HepG2 (cell line): ENCODE results near the gene KRTAP9-7. TPM values are rescaled to one million over a fixed set of nuclear protein-coding genes. Genes with fewer than 3 reads are reported as not detected.
A peak's percentile ranks its signal among the peaks of the same experiment; 100 is the strongest.

Experiments used
- ATAC-seq: fragments of 200-7000 bp; cut with Tn5 transposase; 3 replicates; pipeline ENCODE4 v1.9.1; 2020; ENCODE audit warnings: mild to moderate bottlenecking, moderate library complexity
- BruUV-seq: library from RNA; stranded (reverse); fragments of 400-500 nt; replicated peaks from 2 replicates; lab custom pipeline; 2021; lab: Mats Ljungman, UMichigan
- CTCF ChIA-PET: fragments of 300-600 bp; formaldehyde crosslinking; extraction: SDS; loops from one replicate; lab custom pipeline; 2021; ENCODE audit warnings: low total read pairs, inconsistent platforms, low intra/inter-chr PET ratio; lab: Yijun Ruan, JAX
- POLR2A ChIA-PET: fragments of 350-600 bp; sonication (Branson Sonifier 250); formaldehyde crosslinking; loops from one replicate; lab custom pipeline; 2020; ENCODE audit warnings: antibody characterized with exemption, inconsistent platforms; lab: Yijun Ruan, JAX
- DNase-seq: peaks from one replicate; pipeline ENCODE4 v3.0.0-alpha.2; 2015; ENCODE audit warnings: low spot score
- FAIRE-seq: peaks from 3 replicates; lab custom pipeline; 2011; peaks lifted over from hg19 to GRCh38; lab: Jason Lieb, UNC
- H2AFZ ChIP-seq: one replicate; pipeline ENCODE4 v1.6.1; 2011; ENCODE audit warnings: low read length, inconsistent platforms
- H3K27ac ChIP-seq: fragments of 300-600 bp; 3 replicates; pipeline ENCODE4 v1.8.0; 2011; ENCODE audit warnings: mixed run types, mild to moderate bottlenecking, mixed read lengths, low read length, inconsistent platforms; ENCODE audit not compliant: insufficient read depth; ENCODE audit errors: extremely low read length
- H3K27me3 ChIP-seq, 2 experiments: fragments of 200-600 bp in 1 of 2; 2 replicates in 1 of 2; 3 replicates in 1 of 2; pipeline versions ENCODE4 v1.6.0 to v1.8.0; 2011; ENCODE audit warnings: low read length in 2 of 2, mild to moderate bottlenecking in 2 of 2, moderate library complexity in 2 of 2, inconsistent platforms in 1 of 2; ENCODE audit not compliant: insufficient read depth in 2 of 2, control insufficient read depth in 1 of 2
- H3K36me3 ChIP-seq, 2 experiments: fragments of 200-600 bp in 1 of 2; replicated peaks in 1 of 2; 2 replicates in 1 of 2; 3 replicates in 1 of 2; pipeline versions ENCODE4 v1.5.1 to v1.8.0; 2011; ENCODE audit warnings: low read length in 2 of 2, inconsistent platforms in 1 of 2; ENCODE audit not compliant: insufficient read depth in 2 of 2, control insufficient read depth in 1 of 2
- H3K4me1 ChIP-seq: 2 replicates; pipeline ENCODE4 v1.5.1; 2012; ENCODE audit warnings: low read length, inconsistent platforms; ENCODE audit not compliant: insufficient read depth
- H3K4me2 ChIP-seq: 2 replicates; pipeline ENCODE4 v1.6.0; 2011; ENCODE audit warnings: low read depth, low read length, inconsistent platforms
- H3K4me3 ChIP-seq, 3 experiments: fragments of 200-600 bp in 1 of 3; sonication (generic), shearing (Covaris generic) in 1 of 3; replicated peaks in 1 of 3; 2 replicates each; pipeline ENCODE4 v1.5.1; 2011 to 2016; ENCODE audit warnings: low read length in 3 of 3, inconsistent platforms in 2 of 3, low read depth in 2 of 3, mild to moderate bottlenecking in 2 of 3, control low read depth in 1 of 3, mixed read lengths in 1 of 3; ENCODE audit not compliant: insufficient read depth in 1 of 3
- H3K79me2 ChIP-seq: one replicate; pipeline ENCODE4 v1.6.1; 2011; ENCODE audit warnings: low read length, inconsistent platforms; ENCODE audit not compliant: insufficient read depth
- H3K9ac ChIP-seq: 2 replicates; pipeline ENCODE4 v1.6.0; 2011; ENCODE audit warnings: mild to moderate bottlenecking, low read depth, low read length, inconsistent platforms; ENCODE audit not compliant: insufficient read depth
- H3K9me3 ChIP-seq: 2 replicates; pipeline ENCODE4 v1.5.1; 2012; ENCODE audit warnings: mild to moderate bottlenecking, low read length
- H4K20me1 ChIP-seq: 2 replicates; pipeline ENCODE4 v1.6.0; 2011; ENCODE audit warnings: inconsistent platforms, mild to moderate bottlenecking, low read length, moderate library complexity; ENCODE audit not compliant: insufficient read depth
- CEBPB ChIP-seq: IDR thresholded peaks from 2 replicates; pipeline ENCODE4 v1.6.1; 2011; ENCODE audit warnings: low read depth, low read length, improper control_type of control experiment, borderline replicate concordance
- DNMT3B ChIP-seq: conservative IDR thresholded peaks from 2 replicates; pipeline ENCODE4 v1.6.1; 2016; ENCODE audit warnings: missing biosample characterization, control low read depth
- HES4 ChIP-seq: sonication (generic); formaldehyde crosslinking; IDR thresholded peaks from 2 replicates; pipeline ENCODE4 v1.9.0; 2021; ENCODE audit warnings: mild to moderate bottlenecking, missing genetic modification reagents, borderline replicate concordance
- HNF1B ChIP-seq: sonication (generic); formaldehyde crosslinking; IDR thresholded peaks from 2 replicates; pipeline ENCODE4 v1.5.1; 2020; ENCODE audit warnings: mild to moderate bottlenecking, moderate library complexity, missing genetic modification reagents
- IRX3 ChIP-seq: sonication (generic); formaldehyde crosslinking; IDR thresholded peaks from 2 replicates; pipeline ENCODE4 v1.8.1; 2023; ENCODE audit warnings: mild to moderate bottlenecking, low read depth, missing genetic modification reagents, borderline replicate concordance
- SMARCE1 ChIP-seq: fragments of 450-650 bp; IDR thresholded peaks from 2 replicates; pipeline ENCODE4 v1.6.1; 2017; ENCODE audit warnings: borderline replicate concordance
- SMC3 ChIP-seq: IDR thresholded peaks from 2 replicates; pipeline ENCODE4 v1.6.1; 2011; ENCODE audit warnings: low read length, improper control_type of control experiment
- STAG1 ChIP-seq: sonication (generic); formaldehyde crosslinking; IDR thresholded peaks from 2 replicates; pipeline ENCODE4 v1.4.0; 2020; ENCODE audit warnings: missing genetic modification reagents
- ZNF468 ChIP-seq: sonication (generic); formaldehyde crosslinking; IDR thresholded peaks from 2 replicates; pipeline ENCODE4 v1.8.0; 2022; ENCODE audit warnings: mild to moderate bottlenecking, moderate library complexity, missing genetic modification reagents
- ZNF784 ChIP-seq: sonication (generic); formaldehyde crosslinking; IDR thresholded peaks from 2 replicates; pipeline ENCODE4 v1.5.1; 2020; ENCODE audit warnings: missing genetic modification reagents, mild to moderate bottlenecking, borderline replicate concordance
- ZUFSP ChIP-seq: sonication (generic); formaldehyde crosslinking; IDR thresholded peaks from 2 replicates; pipeline ENCODE4 v1.9.0; 2021; ENCODE audit warnings: missing genetic modification reagents, mild to moderate bottlenecking, borderline replicate concordance
- WGBS: methylation state at CpG from one replicate; pipeline ENCODE4 v1.1.6; 2017; ENCODE audit warnings: low lambda C conversion rate; 5-methylcytosine and 5-hydroxymethylcytosine counted together
- in situ Hi-C: cut with HindIII; loops from 2 replicates; pipeline ENCODE4 v1.10.0; 2017; ENCODE audit warnings: low pct_unique_long_range_greater_than_20kb; ENCODE audit not compliant: extremely low pct_ligation_motif_present
- intact Hi-C: fragments of 100-400 bp; cut with micrococcal nuclease; formaldehyde crosslinking; loops from one replicate; pipeline ENCODE4 v1.10.0; 2022; ENCODE audit not compliant: unreplicated experiment
- polyA plus RNA-seq, 8 experiments: library from polyadenylated mRNA; depleted of rRNA in 3 of 8; stranded (reverse) in 7 of 8; unstranded in 1 of 8; fragments of >200 nt; fragmentation: Illumina TruSeq in 4 of 8; extraction: Trizol in 4 of 8; gene quantifications; 2 replicates each; pipeline versions ENCODE4 v1.2.1 to v1.2.3, GENCODE V29; 2011 to 2016; ENCODE audit warnings: low read depth in 4 of 8, missing spikeins in 1 of 8, mixed read lengths in 1 of 8; ENCODE audit not compliant: insufficient read depth in 1 of 8
- total RNA-seq, 5 experiments: library from RNA; depleted of rRNA; stranded (reverse); fragments of >200 nt; fragmentation: Illumina TruSeq; extraction: Trizol; gene quantifications; 2 replicates each; pipeline ENCODE4 v1.2.3, GENCODE V29; 2016; ENCODE audit warnings: low read depth in 1 of 5
- TF ChIP-seq, protein P1 (sequence below): sonication (generic); formaldehyde crosslinking; IDR thresholded peaks from 2 replicates; pipeline ENCODE4 v1.8.0; 2022; ENCODE audit warnings: missing genetic modification reagents, mild to moderate bottlenecking, inconsistent platforms, borderline replicate concordance

The KRTAP9-7 gene
- total and polyA plus RNA-seq, 2 of the 13 experiments (the other 11 are each of a cell fraction or from before 2014, with no cell fraction given) = not detected

GRCh38 chr17:41322903-41323895, 47.7 kb downstream of the KRTAP9-7 start (continued):
- TF ChIP-seq CEBPB = no peak
- TF ChIP-seq ZNF784 (CRISPR knock-in tag) = no peak
- TF ChIP-seq DNMT3B = no peak
- no peak for TF ChIP-seq HNF1B (CRISPR knock-in tag)
- no peak for TF ChIP-seq IRX3 (CRISPR knock-in tag)

- DNase-seq (peak; percentile 18), ATAC-seq (peak; percentile 61), FAIRE-seq (peak; percentile 56)
- intact Hi-C loops (loop anchor here (5.0 kb wide), 1 partner anchor 467 kb away; no protein-coding TSS in a partner anchor), in situ Hi-C loops (loop anchor here (5.0 kb wide), 2 partner anchors 417 to 467 kb away; no protein-coding TSS in a partner anchor)
- Histone ChIP-seq H3K27ac (no peak overlapping the region), H3K79me2 (no peaks in the 10 kb centered on the region), H3K9me3 (peaks cover 6% of the 10 kb centered on the region; the same call in 1 of the 2 replicates), H2AFZ (no peak overlapping the region), H4K20me1 (no peaks in the 10 kb centered on the region), H3K9ac (no peak overlapping the region), H3K27me3 (0 out of 5 replicates have a peak, but pooled peaks cover 0 to 5% of the 10 kb centered on the region in 2 experiments), H3K4me2 (no peak overlapping the region), H3K4me3 (no peak overlapping the region), H3K36me3 (no peaks in the 10 kb centered on the region), H3K4me1 (no peaks in the 10 kb centered on the region)
- WGBS = 23% methylated on average over 13 of the region's 16 CpGs
- POLR2A ChIA-PET = no interaction called here
- CTCF ChIA-PET = interaction anchor here (0.6 kb wide), 1 partner anchor 415 kb away, joined by 3 read pairs; no protein-coding TSS in a partner anchor
- no TSS peak for BruUV-seq
- TF ChIP-seq SMC3 (0 out of 2 replicates have a peak, but pooled peaks have one; percentile 12), ZUFSP (CRISPR knock-in tag) (no peak), STAG1 (CRISPR knock-in tag) (peak; percentile 52), ZNF468 (CRISPR knock-in tag) (0 out of 2 replicates have a peak, but pooled peaks have one; percentile 53), HES4 (CRISPR knock-in tag) (no peak), SMARCE1 (no peak)
- TF ChIP-seq, protein P1, sequence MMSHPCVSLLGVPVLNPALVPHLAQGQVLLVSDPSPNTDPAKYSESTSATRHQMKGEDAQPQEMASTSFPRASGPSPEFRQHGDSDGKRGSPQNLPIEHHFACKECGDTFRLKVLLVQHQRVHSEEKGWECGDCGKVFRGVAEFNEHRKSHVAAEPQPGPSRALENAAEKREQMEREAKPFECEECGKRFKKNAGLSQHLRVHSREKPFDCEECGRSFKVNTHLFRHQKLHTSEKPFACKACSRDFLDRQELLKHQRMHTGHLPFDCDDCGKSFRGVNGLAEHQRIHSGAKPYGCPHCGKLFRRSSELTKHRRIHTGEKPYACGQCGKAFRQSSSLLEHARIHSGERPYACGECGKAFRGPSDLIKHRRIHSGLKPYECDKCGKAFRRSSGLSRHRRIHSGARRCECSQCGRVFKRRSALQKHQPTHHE (CRISPR knock-in tag) = no peak
Observed at GRCh38 chr17:41324180-41325075, 48.9 kb downstream of the KRTAP9-7 start.
